C4-2B (cell line): ENCODE measurements around the gene MAML3.

Experiments used
- ZFX ChIP-seq: fragments of 450-650 bp; IDR thresholded peaks from 2 replicates; pipeline ENCODE4 v1.6.1; 2017
- TF ChIP-seq, protein P1 (sequence below): fragments of 450-650 bp; conservative IDR thresholded peaks from 2 replicates; pipeline ENCODE4 v1.5.1; 2017; ENCODE audit warnings: mild to moderate bottlenecking

DNA sequence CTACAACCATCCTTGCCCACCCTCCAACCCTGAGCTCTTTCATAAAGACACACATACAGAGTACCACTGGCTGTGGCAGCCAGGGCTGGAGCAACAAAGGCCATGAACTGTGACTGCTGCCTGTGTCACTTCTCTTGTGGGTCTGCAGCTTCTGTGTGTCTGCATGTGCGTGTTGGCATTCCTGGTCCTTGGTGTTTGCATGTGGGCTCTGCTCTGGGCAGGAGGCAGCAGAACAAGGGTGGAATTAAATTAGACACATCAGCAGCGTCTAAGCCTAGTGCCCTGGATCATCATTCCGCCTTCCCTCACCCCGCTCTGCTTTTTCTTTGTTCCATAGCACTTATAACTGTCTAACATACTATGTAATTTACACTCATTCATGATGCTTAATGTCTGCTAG, 330.6 kb downstream of the MAML3 start:
- TF ChIP-seq, protein P1, sequence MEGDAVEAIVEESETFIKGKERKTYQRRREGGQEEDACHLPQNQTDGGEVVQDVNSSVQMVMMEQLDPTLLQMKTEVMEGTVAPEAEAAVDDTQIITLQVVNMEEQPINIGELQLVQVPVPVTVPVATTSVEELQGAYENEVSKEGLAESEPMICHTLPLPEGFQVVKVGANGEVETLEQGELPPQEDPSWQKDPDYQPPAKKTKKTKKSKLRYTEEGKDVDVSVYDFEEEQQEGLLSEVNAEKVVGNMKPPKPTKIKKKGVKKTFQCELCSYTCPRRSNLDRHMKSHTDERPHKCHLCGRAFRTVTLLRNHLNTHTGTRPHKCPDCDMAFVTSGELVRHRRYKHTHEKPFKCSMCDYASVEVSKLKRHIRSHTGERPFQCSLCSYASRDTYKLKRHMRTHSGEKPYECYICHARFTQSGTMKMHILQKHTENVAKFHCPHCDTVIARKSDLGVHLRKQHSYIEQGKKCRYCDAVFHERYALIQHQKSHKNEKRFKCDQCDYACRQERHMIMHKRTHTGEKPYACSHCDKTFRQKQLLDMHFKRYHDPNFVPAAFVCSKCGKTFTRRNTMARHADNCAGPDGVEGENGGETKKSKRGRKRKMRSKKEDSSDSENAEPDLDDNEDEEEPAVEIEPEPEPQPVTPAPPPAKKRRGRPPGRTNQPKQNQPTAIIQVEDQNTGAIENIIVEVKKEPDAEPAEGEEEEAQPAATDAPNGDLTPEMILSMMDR = no peak
- no peak for TF ChIP-seq ZFX
